Measurements from ENCODE around the gene MRPL1. TPM values are rescaled to one million over a fixed set of nuclear protein-coding genes. Genes with fewer than 3 reads are reported as not detected.

The MRPL1 gene
- 10 to 100 TPM; 45.6 to 47.2 TPM for total RNA-seq

DNA sequence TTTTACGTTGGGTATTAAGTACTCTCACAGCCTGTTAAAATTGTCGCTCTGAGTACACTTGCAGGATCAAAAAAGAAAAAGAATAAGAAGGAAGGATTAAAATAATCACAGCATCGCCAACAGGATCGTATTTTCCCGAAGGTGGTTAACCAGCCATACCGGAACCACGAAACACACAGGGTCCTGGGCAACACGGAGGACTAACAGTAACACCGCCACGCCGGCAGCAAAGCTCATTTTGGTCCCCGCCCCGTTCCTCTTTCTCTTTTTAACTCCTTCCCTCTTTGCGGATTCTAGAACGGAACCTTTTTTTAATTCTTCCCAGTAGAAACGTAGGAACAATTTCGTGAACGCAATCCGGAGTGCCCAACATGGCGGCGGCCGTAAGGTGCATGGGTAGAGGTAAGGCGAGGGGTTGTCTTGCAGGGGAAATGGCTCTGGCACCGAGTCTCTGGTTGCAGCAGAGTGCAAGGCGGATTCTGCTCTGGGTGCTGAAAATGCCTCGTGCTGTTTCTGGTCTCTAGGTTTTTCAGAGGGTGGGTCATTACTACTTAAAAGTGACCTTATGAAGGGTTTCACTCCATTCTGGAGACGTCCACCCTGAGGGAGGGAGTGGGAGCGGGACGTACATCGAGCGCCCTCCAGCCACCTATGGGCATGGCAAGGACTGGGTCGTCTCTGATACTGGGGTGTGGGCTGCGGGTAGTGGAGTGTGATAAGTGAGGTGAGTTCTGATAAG, at the start of gene MRPL1:
Gene MRPL1 (plus strand): TSS at position 353 of the 739 bp plus-strand sequence. CDS start 19 bp downstream, at position 372.
- no peaks in the 10 kb centered on the region for H3K27me3 Mint-ChIP-seq (ENCODE audit: low read depth)
- H3K27ac Mint-ChIP-seq = peak within 1 kb of the TSS; percentile 99
- H3K4me3 Mint-ChIP-seq = peak within 1 kb of the TSS; percentile 98
- DNase-seq (peak; percentile 93), ATAC-seq (peak; percentile 87)
- H3K4me1 Mint-ChIP-seq (ENCODE audit: low read depth) = peaks cover 63% of the 10 kb centered on the region
- peaks cover 29% of the 10 kb centered on the region for H3K36me3 Mint-ChIP-seq (ENCODE audit: low read depth)
- no peaks in the 10 kb centered on the region for H3K9me3 Mint-ChIP-seq (ENCODE audit: insufficient read depth)
- POLR2A ChIA-PET = interaction anchor here (0.6 to 11.1 kb wide), 25 partner anchors 10 to 858 kb away, joined by 3 to 437 read pairs (median 4); partner anchors contain the start of gene CNOT6L
- CTCF ChIA-PET = interaction anchor here (0.7 to 2.5 kb wide), 20 partner anchors 10 to 247 kb away, joined by 3 to 34 read pairs (median 4); partner anchors contain the start of gene CNOT6L

GRCh38 chr4:77815636-77816035, 47.0 kb upstream of the MRPL1 start:
- no peak for DNase-seq
- no peak overlapping the region for H3K4me3 Mint-ChIP-seq
- ATAC-seq = no peak
- ChIA-PET CTCF (no interaction called here), POLR2A (interaction anchor here (0.6 to 7.3 kb wide), 2 partner anchors 44 to 149 kb away, joined by 3 to 437 read pairs; partner anchors contain the start of gene MRPL1)
- H3K9me3 Mint-ChIP-seq (ENCODE audit: insufficient read depth) = no peaks in the 10 kb centered on the region
- H3K27ac Mint-ChIP-seq = no peak overlapping the region
- peaks cover 55% of the 10 kb centered on the region for H3K4me1 Mint-ChIP-seq (ENCODE audit: low read depth)
- H3K36me3 Mint-ChIP-seq (ENCODE audit: low read depth) = peaks cover 53% of the 10 kb centered on the region
- no peaks in the 10 kb centered on the region for H3K27me3 Mint-ChIP-seq (ENCODE audit: low read depth)

DNA sequence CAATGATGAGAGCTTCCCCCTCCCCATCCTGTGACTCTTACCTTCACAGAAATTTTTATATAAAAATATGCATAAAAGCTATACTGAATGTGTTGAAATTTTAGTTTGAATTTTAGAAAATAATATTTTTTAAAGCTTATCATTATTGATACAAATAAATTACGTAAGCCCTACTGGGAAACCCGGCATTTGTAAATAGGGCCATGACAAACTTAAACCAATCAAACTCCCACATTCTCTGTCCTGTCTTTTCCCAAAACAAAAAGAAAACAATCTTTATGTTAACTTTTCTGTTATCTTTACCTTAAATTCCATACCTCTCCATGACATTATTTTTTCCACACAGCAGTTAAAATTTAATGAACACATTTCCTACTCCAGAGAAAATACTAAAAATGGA, 46.1 kb upstream of the MRPL1 start:
- H3K27ac Mint-ChIP-seq = no peak overlapping the region

GRCh38 chr4:77817304-77818072, 45.1 kb upstream of the MRPL1 start:
- peak overlapping the region; percentile 94 for H3K27ac Mint-ChIP-seq
- no peaks in the 10 kb centered on the region for H3K27me3 Mint-ChIP-seq (ENCODE audit: low read depth)
- ChIA-PET CTCF (interaction anchor here (0.7 to 3.0 kb wide), 15 partner anchors 8 to 119 kb away, joined by 3 to 34 read pairs (median 5); partner anchors contain the start of gene MRPL1), POLR2A (interaction anchor here (0.7 to 7.3 kb wide), 10 partner anchors 9 to 65 kb away, joined by 3 to 437 read pairs (median 4); partner anchors contain the start of gene MRPL1)
- H3K9me3 Mint-ChIP-seq (ENCODE audit: insufficient read depth) = no peaks in the 10 kb centered on the region
- peaks cover 52% of the 10 kb centered on the region for H3K4me1 Mint-ChIP-seq (ENCODE audit: low read depth)
- no peak for ATAC-seq
- peak overlapping the region; percentile 98 for H3K4me3 Mint-ChIP-seq
- no peak for DNase-seq
- H3K36me3 Mint-ChIP-seq (ENCODE audit: low read depth) = peaks cover 40% of the 10 kb centered on the region

More for the DNA sequence above, 46.1 kb upstream of the MRPL1 start:
- ChIA-PET CTCF (interaction anchor here (1.8 to 3.0 kb wide), 4 partner anchors 16 to 45 kb away, joined by 10 to 34 read pairs (median 18); partner anchors contain the start of gene MRPL1), POLR2A (interaction anchor here (3.3 to 7.3 kb wide), 2 partner anchors 16 to 43 kb away, joined by 31 to 437 read pairs; partner anchors contain the start of gene MRPL1)
- Mint-ChIP-seq H3K27me3 (ENCODE audit: low read depth) (no peaks in the 10 kb centered on the region), H3K4me3 (peak overlapping the region; percentile 57), H3K4me1 (ENCODE audit: low read depth) (peaks cover 50% of the 10 kb centered on the region), H3K36me3 (ENCODE audit: low read depth) (peaks cover 45% of the 10 kb centered on the region), H3K9me3 (ENCODE audit: insufficient read depth) (no peaks in the 10 kb centered on the region)
- DNase-seq (no peak), ATAC-seq (no peak)

GRCh38 chr4:77818073-77818601, 44.5 kb upstream of the MRPL1 start:
- ATAC-seq (peak; percentile 27), DNase-seq (peak; percentile 62)
- H3K9me3 Mint-ChIP-seq (ENCODE audit: insufficient read depth) = no peaks in the 10 kb centered on the region
- POLR2A ChIA-PET = interaction anchor here (0.5 to 7.3 kb wide), 15 partner anchors 9 to 85 kb away, joined by 3 to 437 read pairs (median 4); partner anchors contain the start of gene MRPL1
- peaks cover 50% of the 10 kb centered on the region for H3K4me1 Mint-ChIP-seq (ENCODE audit: low read depth)
- H3K36me3 Mint-ChIP-seq (ENCODE audit: low read depth) = peaks cover 34% of the 10 kb centered on the region
- peak overlapping the region; percentile 94 for H3K27ac Mint-ChIP-seq
- peak overlapping the region; percentile 98 for H3K4me3 Mint-ChIP-seq
- CTCF ChIA-PET = interaction anchor here (0.7 to 3.0 kb wide), 15 partner anchors 9 to 120 kb away, joined by 3 to 34 read pairs (median 5); partner anchors contain the start of gene MRPL1
- H3K27me3 Mint-ChIP-seq (ENCODE audit: low read depth) = no peaks in the 10 kb centered on the region

GRCh38 chr4:77818602-77819403, 43.8 kb upstream of the MRPL1 start, which contains the start of gene CNOT6L:
Gene CNOT6L, minus strand, starts transcription at chr4:77819368. Its CDS starts 60 bp downstream, at chr4:77819308.
- Mint-ChIP-seq H3K4me3 (peak within 1 kb of the TSS; percentile 98), H3K27ac (peak within 1 kb of the TSS; percentile 99), H3K27me3 (ENCODE audit: low read depth) (no peaks in the 10 kb centered on the region), H3K4me1 (ENCODE audit: low read depth) (peaks cover 46% of the 10 kb centered on the region), H3K9me3 (ENCODE audit: insufficient read depth) (no peaks in the 10 kb centered on the region), H3K36me3 (ENCODE audit: low read depth) (peaks cover 31% of the 10 kb centered on the region)
- CTCF ChIA-PET = interaction anchor here (1.2 to 3.0 kb wide), 8 partner anchors 10 to 43 kb away, joined by 3 to 34 read pairs (median 8); partner anchors contain the start of gene MRPL1
- ATAC-seq (peak; percentile 28), DNase-seq (peak; percentile 83)
- POLR2A ChIA-PET = interaction anchor here (0.5 to 7.3 kb wide), 11 partner anchors 8 to 86 kb away, joined by 3 to 437 read pairs (median 4); partner anchors contain the start of gene MRPL1

GRCh38 chr4:77819404-77819842, 43.2 kb upstream of the MRPL1 start:
- ATAC-seq = peak; percentile 17
- peak overlapping the region; percentile 99 for H3K27ac Mint-ChIP-seq
- H3K4me1 Mint-ChIP-seq (ENCODE audit: low read depth) = peaks cover 41% of the 10 kb centered on the region
- CTCF ChIA-PET = interaction anchor here (1.6 to 2.8 kb wide), 4 partner anchors 16 to 42 kb away, joined by 4 to 28 read pairs (median 14); partner anchors contain the start of gene MRPL1
- peak overlapping the region; percentile 96 for H3K4me3 Mint-ChIP-seq
- POLR2A ChIA-PET = interaction anchor here (0.6 to 7.3 kb wide), 25 partner anchors 9 to 226 kb away, joined by 3 to 437 read pairs (median 4); partner anchors contain the start of gene MRPL1
- no peaks in the 10 kb centered on the region for H3K9me3 Mint-ChIP-seq (ENCODE audit: insufficient read depth)
- peak; percentile 40 for DNase-seq
- H3K27me3 Mint-ChIP-seq (ENCODE audit: low read depth) = no peaks in the 10 kb centered on the region
- peaks cover 28% of the 10 kb centered on the region for H3K36me3 Mint-ChIP-seq (ENCODE audit: low read depth)

DNA sequence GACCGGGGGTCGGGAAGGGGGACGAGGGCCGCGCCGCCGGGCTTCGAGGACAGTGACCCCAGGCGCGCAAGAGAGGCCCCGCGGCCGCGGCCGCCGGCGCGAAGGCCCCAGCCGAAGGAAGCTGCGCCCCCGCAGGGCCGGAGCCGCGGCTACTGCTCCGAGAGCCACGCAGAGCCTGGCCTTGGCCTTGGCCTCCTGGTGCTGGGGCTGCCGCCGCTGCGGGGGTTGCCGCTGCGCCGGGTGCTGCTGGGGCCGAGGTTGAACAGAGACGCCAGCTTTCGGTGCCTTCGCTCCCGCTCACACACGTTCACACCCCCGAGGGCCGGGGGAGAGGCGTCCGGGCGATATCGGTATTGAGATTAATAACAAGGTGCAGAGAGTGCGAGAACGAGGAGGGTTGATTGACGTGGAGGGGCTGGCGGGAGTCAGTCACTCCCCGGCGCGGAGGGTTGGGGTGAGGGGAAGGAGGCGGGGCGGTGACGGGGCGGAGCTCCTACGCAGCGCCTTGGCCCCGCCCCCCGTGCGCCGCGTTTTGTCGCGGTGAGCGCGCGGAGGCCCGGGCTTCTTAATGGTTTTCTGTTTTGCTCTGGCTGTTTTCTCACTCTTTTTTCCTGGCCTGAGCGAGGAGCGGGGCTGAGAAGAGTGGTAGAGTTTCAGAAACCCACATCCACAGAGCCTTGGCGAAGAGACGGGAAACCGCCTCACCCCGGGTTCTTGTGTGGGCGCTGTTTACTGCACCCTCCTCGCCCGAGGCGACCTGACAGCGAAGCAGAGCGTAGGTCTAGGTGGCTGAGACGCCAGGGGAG, 42.6 kb upstream of the MRPL1 start:
- DNase-seq (peak; percentile 96), ATAC-seq (peak; percentile 81)
- POLR2A ChIA-PET = interaction anchor here (0.6 to 7.3 kb wide), 25 partner anchors 8 to 226 kb away, joined by 3 to 437 read pairs (median 4); partner anchors contain the start of gene MRPL1
- CTCF ChIA-PET = interaction anchor here (0.7 to 2.8 kb wide), 8 partner anchors 13 to 42 kb away, joined by 3 to 28 read pairs (median 6); partner anchors contain the start of gene MRPL1
- Mint-ChIP-seq H3K27ac (peak overlapping the region; percentile 99), H3K36me3 (ENCODE audit: low read depth) (peaks cover 28% of the 10 kb centered on the region), H3K4me3 (peak overlapping the region; percentile 92), H3K9me3 (ENCODE audit: insufficient read depth) (no peaks in the 10 kb centered on the region), H3K4me1 (ENCODE audit: low read depth) (peaks cover 36% of the 10 kb centered on the region), H3K27me3 (ENCODE audit: low read depth) (no peaks in the 10 kb centered on the region)

- peak overlapping the region; percentile 92 for H3K4me3 Mint-ChIP-seq
Measured at GRCh38 chr4:77820649-77821561, 41.7 kb upstream of the MRPL1 start.

More at GRCh38 chr4:77820649-77821561, 41.7 kb upstream of the MRPL1 start:
- Mint-ChIP-seq H3K36me3 (ENCODE audit: low read depth) (peaks cover 23% of the 10 kb centered on the region), H3K27ac (peak overlapping the region; percentile 99), H3K27me3 (ENCODE audit: low read depth) (no peaks in the 10 kb centered on the region), H3K9me3 (ENCODE audit: insufficient read depth) (no peaks in the 10 kb centered on the region), H3K4me1 (ENCODE audit: low read depth) (peaks cover 27% of the 10 kb centered on the region)
- DNase-seq = peak; percentile 29
- ChIA-PET CTCF (interaction anchor here (0.7 to 2.8 kb wide), 8 partner anchors 14 to 41 kb away, joined by 3 to 28 read pairs (median 6); partner anchors contain the start of gene MRPL1), POLR2A (interaction anchor here (0.6 to 7.3 kb wide), 26 partner anchors 8 to 227 kb away, joined by 3 to 437 read pairs (median 4); partner anchors contain the start of gene MRPL1)
- ATAC-seq = no peak
